H9 (cell line): ENCODE measurements around the gene MICU1. TPM values are rescaled to one million over a fixed set of nuclear protein-coding genes. Genes with fewer than 3 reads are reported as not detected.

Experiments
- DNase-seq: peaks from one replicate; pipeline ENCODE4 v3.0.0-alpha.2; 2017
- H2AFZ ChIP-seq: one replicate; pipeline ENCODE4 v1.6.1; 2013; ENCODE audit warnings: mild to moderate bottlenecking, low read length, control low read depth, moderate library complexity
- H2AK5ac ChIP-seq: 2 replicates; pipeline ENCODE4 v1.6.1; 2013; ENCODE audit warnings: low read length, control low read depth, mixed read lengths; ENCODE audit not compliant: insufficient read length
- H2BK120ac ChIP-seq: one replicate; pipeline ENCODE4 v1.6.1; 2013; ENCODE audit warnings: low read depth, mild to moderate bottlenecking, low read length, control low read depth, inconsistent platforms; ENCODE audit not compliant: poor library complexity, severe bottlenecking
- H2BK12ac ChIP-seq: 2 replicates; pipeline ENCODE4 v1.6.1; 2013; ENCODE audit warnings: low read length, control low read depth, mixed read lengths, low read depth; ENCODE audit not compliant: insufficient read length
- H2BK15ac ChIP-seq: 2 replicates; pipeline ENCODE4 v1.6.1; 2013; ENCODE audit warnings: low read depth, low read length, control low read depth
- H2BK20ac ChIP-seq: one replicate; pipeline ENCODE4 v1.6.1; 2013; ENCODE audit warnings: low read depth, mild to moderate bottlenecking, low read length, control low read depth, inconsistent platforms; ENCODE audit not compliant: poor library complexity, severe bottlenecking
- H2BK5ac ChIP-seq: 2 replicates; pipeline ENCODE4 v1.6.1; 2013; ENCODE audit warnings: low read length, control low read depth, mixed read lengths; ENCODE audit not compliant: insufficient read length
- H3K14ac ChIP-seq: 2 replicates; pipeline ENCODE4 v1.6.1; 2013; ENCODE audit warnings: low read length, control low read depth; ENCODE audit not compliant: insufficient read depth
- H3K18ac ChIP-seq: 2 replicates; pipeline ENCODE4 v1.6.1; 2013; ENCODE audit warnings: low read depth, mild to moderate bottlenecking, mixed read lengths, low read length, control low read depth; ENCODE audit not compliant: insufficient read length
- H3K23ac ChIP-seq: 2 replicates; pipeline ENCODE4 v1.6.1; 2013; ENCODE audit warnings: low read length, control low read depth, mixed read lengths, low read depth; ENCODE audit not compliant: insufficient read length
- H3K23me2 ChIP-seq: 2 replicates; pipeline ENCODE4 v1.6.1; 2013; ENCODE audit warnings: low read depth, mild to moderate bottlenecking, mixed read lengths, low read length, control low read depth; ENCODE audit not compliant: insufficient read length, poor library complexity, severe bottlenecking
- H3K27ac ChIP-seq: 2 replicates; pipeline ENCODE4 v1.5.1; 2013; ENCODE audit warnings: low read length, control low read depth, mixed read lengths, low read depth; ENCODE audit not compliant: insufficient read length
- H3K27me3 ChIP-seq: 2 replicates; pipeline ENCODE4 v1.6.1; 2013; ENCODE audit warnings: low read length, control low read depth, inconsistent platforms; ENCODE audit not compliant: insufficient read depth
- H3K4ac ChIP-seq: 2 replicates; pipeline ENCODE4 v1.6.1; 2013; ENCODE audit warnings: low read depth, mild to moderate bottlenecking, control low read depth, inconsistent platforms, low read length, moderate library complexity
- H3K4me1 ChIP-seq: 2 replicates; pipeline ENCODE4 v1.6.1; 2013; ENCODE audit warnings: low read length, control low read depth, inconsistent platforms; ENCODE audit not compliant: insufficient read depth
- H3K4me2 ChIP-seq: 2 replicates; pipeline ENCODE4 v1.6.1; 2013; ENCODE audit warnings: low read length, control low read depth, mixed read lengths; ENCODE audit not compliant: insufficient read length, insufficient read depth
- H3K56ac ChIP-seq: 2 replicates; pipeline ENCODE4 v1.6.1; 2013; ENCODE audit warnings: low read depth, mild to moderate bottlenecking, mixed read lengths, low read length, control low read depth; ENCODE audit not compliant: insufficient read length
- H3K79me1 ChIP-seq: 2 replicates; pipeline ENCODE4 v1.6.1; 2013; ENCODE audit warnings: low read depth, mild to moderate bottlenecking, moderate library complexity, low read length, control low read depth, inconsistent platforms; ENCODE audit not compliant: insufficient read depth, poor library complexity, severe bottlenecking
- H3K79me2 ChIP-seq: 2 replicates; pipeline ENCODE4 v1.6.1; 2013; ENCODE audit warnings: low read length, control low read depth, inconsistent platforms; ENCODE audit not compliant: insufficient read depth
- H3K9ac ChIP-seq: 2 replicates; pipeline ENCODE4 v1.6.1; 2013; ENCODE audit warnings: low read length, control low read depth, mixed read lengths; ENCODE audit not compliant: insufficient read length; ENCODE audit errors: extremely low read depth
- H3K9me3 ChIP-seq: one replicate; pipeline ENCODE4 v1.6.1; 2013; ENCODE audit warnings: low read depth, low read length, inconsistent platforms; ENCODE audit not compliant: control insufficient read depth
- H3T11ph ChIP-seq: one replicate; pipeline ENCODE4 v1.6.1; 2013; ENCODE audit warnings: mild to moderate bottlenecking, low read length, control low read depth, inconsistent platforms
- H4K20me1 ChIP-seq: one replicate; pipeline ENCODE4 v1.6.1; 2013; ENCODE audit not compliant: control insufficient read depth, insufficient read length, insufficient read depth
- H4K5ac ChIP-seq: 2 replicates; pipeline ENCODE4 v1.6.1; 2013; ENCODE audit warnings: low read depth, mild to moderate bottlenecking, mixed read lengths, low read length, control low read depth; ENCODE audit not compliant: insufficient read length
- H4K8ac ChIP-seq: replicated peaks from 2 replicates; pipeline ENCODE4 v1.6.1; 2013; ENCODE audit warnings: low read length, control low read depth, mixed read lengths, low read depth; ENCODE audit not compliant: insufficient read length
- H4K91ac ChIP-seq: 2 replicates; pipeline ENCODE4 v1.6.1; 2013; ENCODE audit warnings: low read depth, mild to moderate bottlenecking, moderate library complexity, mixed read lengths, low read length, control low read depth; ENCODE audit not compliant: insufficient read length
- H3K27ac Mint-ChIP-seq, 3 experiments: 2 replicates in 2 of 3; 3 replicates in 1 of 3; pipeline ENCODE4 v1.8.0; 2020 to 2021; ENCODE audit warnings: mixed read lengths in 3 of 3, mild to moderate bottlenecking in 1 of 3, moderate library complexity in 1 of 3
- H3K27me3 Mint-ChIP-seq: 2 replicates; pipeline ENCODE4 v1.8.0; 2021; ENCODE audit warnings: low read depth, mild to moderate bottlenecking, moderate library complexity, mixed read lengths
- H3K36me3 Mint-ChIP-seq, 3 experiments: 2 replicates in 2 of 3; 3 replicates in 1 of 3; pipeline ENCODE4 v1.8.0; 2020 to 2021; ENCODE audit warnings: low read depth in 3 of 3, mixed read lengths in 3 of 3; ENCODE audit not compliant: insufficient read depth in 1 of 3
- H3K4me1 Mint-ChIP-seq, 2 experiments: 2 replicates each; pipeline ENCODE4 v1.8.0; 2020; ENCODE audit warnings: mixed read lengths in 2 of 2
- H3K4me3 Mint-ChIP-seq, 2 experiments: 2 replicates in 1 of 2; 3 replicates in 1 of 2; pipeline ENCODE4 v1.8.0; 2020 to 2021; ENCODE audit warnings: mild to moderate bottlenecking in 2 of 2, mixed read lengths in 2 of 2, moderate library complexity in 1 of 2
- H3K9me3 Mint-ChIP-seq, 2 experiments: 2 replicates in 1 of 2; 3 replicates in 1 of 2; pipeline ENCODE4 v1.8.0; 2020; ENCODE audit warnings: mild to moderate bottlenecking in 2 of 2, mixed read lengths in 2 of 2, moderate library complexity in 1 of 2
- CTCF ChIP-seq: fragments of 200-600 bp; sonication (generic); conservative IDR thresholded peaks from 3 replicates; pipeline ENCODE4 v1.8.0; 2021; ENCODE audit warnings: antibody characterized with exemption, mild to moderate bottlenecking
- WGBS: extraction: QIAGEN DNeasy Blood & Tissue Kit; methylation state at CpG from one replicate; pipeline ENCODE4 v1.1.7; 2013; ENCODE audit warnings: missing lambda C conversion rate, low lambda C conversion rate, mixed read lengths; ENCODE audit not compliant: insufficient read length; ENCODE audit errors: extremely low coverage; 5-methylcytosine and 5-hydroxymethylcytosine counted together
- total RNA-seq: library from RNA; stranded (reverse); gene quantifications from 2 replicates; pipeline ENCODE4 v1.2.1, GENCODE V29; 2021

The MICU1 gene
- total RNA-seq, 1 experiment from 2014 or later, result 33.2 TPM

GRCh38 chr10:72330069-72330426, 295.8 kb downstream of the MICU1 start:
- Histone ChIP-seq H3K23me2 (no peaks in the 10 kb centered on the region), H2BK5ac (no peak overlapping the region), H3K79me1 (no peaks in the 10 kb centered on the region), H3K18ac (no peak overlapping the region), H2BK20ac (no peak overlapping the region), H3K4me2 (no peak overlapping the region), H4K91ac (no peak overlapping the region), H2AFZ (no peak overlapping the region), H3K14ac (no peak overlapping the region), H4K20me1 (no peaks in the 10 kb centered on the region), H3K27ac (no peak overlapping the region), H3K9ac (no peak overlapping the region), H2BK15ac (no peak overlapping the region), H3K23ac (no peak overlapping the region), H3K27me3 (no peaks in the 10 kb centered on the region), H3T11ph (no peak overlapping the region), H2AK5ac (no peak overlapping the region), H2BK12ac (no peak overlapping the region), H2BK120ac (no peak overlapping the region), H4K8ac (no peak overlapping the region), H3K4me1 (peaks cover 5% of the 10 kb centered on the region; the same call in 1 of the 2 replicates), H3K79me2 (no peaks in the 10 kb centered on the region), H4K5ac (no peak overlapping the region), H3K56ac (no peak overlapping the region), H3K4ac (no peak overlapping the region), H3K9me3 (no peaks in the 10 kb centered on the region)
- Mint-ChIP-seq H3K27me3 (no peaks in the 10 kb centered on the region; the same call in none of the 2 replicates), H3K4me1 (peaks cover 44 to 64% of the 10 kb centered on the region in 2 experiments), H3K36me3 (peaks cover 0 to 16% (median 4%) of the 10 kb centered on the region in 3 experiments; a peak in 4 of 7 replicates), H3K4me3 (no peak overlapping the region; a peak in 1 of 5 replicates), H3K9me3 (no peaks in the 10 kb centered on the region; a peak in 1 of 5 replicates), H3K27ac (no peak overlapping the region)
- no peak for TF ChIP-seq CTCF
- WGBS, result no CpG with 5 or more reads among the region's 2 CpGs
- DNase-seq, result no peak
